Fibroblast of villous mesenchyme (primary cell): ENCODE results near the gene FAM199X. TPM values are rescaled to one million over a fixed set of nuclear protein-coding genes. Genes with fewer than 3 reads are reported as not detected.
"Not testable (repeated sequence)": the region's sequence is repeated elsewhere in the genome, so short reads cannot be mapped to it uniquely, and the experiment has no call there.

Experiments used
- DNase-seq: peaks from one replicate; pipeline ENCODE4 v3.0.0-alpha.2; 2010; ENCODE audit warnings: low read depth
- H3K4me3 ChIP-seq: 2 replicates; pipeline ENCODE4 v1.5.1; 2011; ENCODE audit warnings: low read depth, mild to moderate bottlenecking, low read length
- CTCF ChIP-seq: IDR thresholded peaks from 2 replicates; pipeline ENCODE4 v1.5.1; 2012; ENCODE audit warnings: low read depth, mild to moderate bottlenecking, low read length; ENCODE audit not compliant: insufficient read depth
- total RNA-seq: library from RNA; depleted of rRNA; stranded (reverse); fragments of >200 nt; gene quantifications from 2 replicates; pipeline ENCODE4 v1.2.3, GENCODE V29; 2012

The FAM199X gene
- total RNA-seq, 1 donor, result 35.8 TPM

GRCh38 chrX:104211187-104211586, 44.9 kb downstream of the FAM199X start:
- no peak overlapping the region for H3K4me3 ChIP-seq
- DNase-seq, result no peak
- TF ChIP-seq CTCF, result no peak

GRCh38 chrX:104230060-104230459, 63.8 kb downstream of the FAM199X start:
- DNase-seq, H3K4me3 ChIP-seq: not testable (repeated sequence)

Other genes starting within 250 kb of the FAM199X start
- 3.5 and 6.5 TPM in 2 replicates for gene TMSB15B, start 203.8 kb upstream of the FAM199X start, total RNA-seq
- gene H2BW1, start 152.7 kb upstream of the FAM199X start, total RNA-seq, result not detected in 2 replicates
- gene H2BW2, start 126.5 kb upstream of the FAM199X start, total RNA-seq, result not detected in 2 replicates
- 3.9 and 5.2 TPM in 2 replicates for gene TMSB15C, start 90.2 kb upstream of the FAM199X start, total RNA-seq
- gene ZCCHC18, start 53.9 kb upstream of the FAM199X start, total RNA-seq, result 0.43 and 0.64 TPM in 2 replicates
- 5.6 and 5.8 TPM in 2 replicates for gene SLC25A53, start 9.4 kb upstream of the FAM199X start, total RNA-seq
- not detected in 2 replicates for gene ESX1, start 88.5 kb downstream of the FAM199X start, total RNA-seq